ELR (cell line): ENCODE measurements around the gene PSMB11.

Source experiments
- DNase-seq: peaks from one replicate; pipeline ENCODE4 v3.0.0-alpha.2; 2015; ENCODE audit warnings: low read depth

The PSMB11 gene

DNA sequence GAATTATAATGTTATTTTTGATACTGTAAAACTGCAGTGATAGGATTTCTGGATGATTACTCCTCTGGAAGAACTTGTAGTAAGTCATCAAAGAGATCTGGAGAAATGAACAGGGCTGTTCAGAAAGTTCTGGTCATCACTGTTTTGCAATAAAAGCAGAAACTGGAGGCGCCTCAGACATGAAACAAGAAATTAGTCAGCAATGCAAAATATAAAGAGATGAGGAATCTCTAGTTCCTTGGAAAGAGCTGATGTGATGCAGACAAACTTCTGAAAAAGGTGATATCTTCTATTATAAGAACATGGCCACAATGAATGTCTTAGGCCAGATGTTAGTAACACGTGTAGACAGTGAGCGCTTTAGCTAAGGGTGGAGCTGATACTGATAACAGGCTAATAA lies 43.4 kb downstream of the PSMB11 start:
- no peak for DNase-seq

DNA sequence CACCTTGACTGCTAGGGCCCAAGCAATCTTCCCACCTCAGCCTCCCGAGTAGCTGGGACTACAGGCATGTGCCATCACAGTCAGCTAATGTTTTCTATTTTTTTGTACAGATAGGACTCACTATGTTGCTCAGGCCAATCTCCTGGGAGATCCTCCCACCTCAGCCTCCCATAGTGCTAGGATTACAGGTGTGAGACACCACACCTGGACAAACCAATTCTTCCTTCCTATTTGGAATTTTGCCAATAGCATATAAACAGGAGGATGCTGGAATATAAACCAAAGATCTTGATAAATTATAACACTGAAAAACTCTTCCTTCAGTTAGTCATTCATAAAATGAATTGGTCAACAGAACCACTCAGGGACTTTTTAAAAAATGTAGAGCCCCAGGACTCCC lies 44.6 kb downstream of the PSMB11 start:
- no peak for DNase-seq

DNA sequence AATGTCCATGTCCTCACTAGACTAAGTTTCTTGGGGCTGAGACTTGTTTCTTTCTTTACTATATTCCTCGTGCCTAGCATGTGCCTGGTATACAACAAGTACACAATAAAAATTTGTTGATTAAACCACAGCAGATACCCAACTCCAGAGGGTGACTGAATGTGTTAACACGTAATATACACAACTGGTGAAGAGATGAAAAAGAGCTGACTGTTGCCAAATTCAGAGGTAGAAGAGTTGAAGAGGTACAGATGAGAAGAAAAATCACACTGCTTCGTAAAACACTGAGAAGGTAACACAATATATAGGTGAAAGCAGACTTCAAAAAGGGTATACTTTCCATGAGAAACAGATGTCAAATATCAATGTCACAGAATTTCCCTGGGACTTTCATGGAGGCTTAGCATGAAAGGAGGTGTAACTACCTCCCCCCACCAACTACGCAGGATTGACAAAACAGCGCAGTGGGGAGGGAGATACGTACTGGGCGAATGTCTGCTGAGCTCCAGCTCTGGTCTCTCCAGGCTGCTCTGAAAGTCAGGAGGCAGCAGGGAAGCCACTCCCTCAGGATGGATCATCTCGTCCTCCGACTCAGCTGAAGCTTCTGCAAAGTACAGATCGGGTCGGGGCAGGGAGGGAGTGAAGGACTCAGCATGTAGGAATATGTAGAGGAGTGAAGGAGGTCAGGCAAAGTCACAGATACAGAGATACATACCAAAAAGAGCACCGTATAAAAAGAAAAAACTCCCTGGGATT lies 47.7 kb downstream of the PSMB11 start:
- no peak for DNase-seq

DNA sequence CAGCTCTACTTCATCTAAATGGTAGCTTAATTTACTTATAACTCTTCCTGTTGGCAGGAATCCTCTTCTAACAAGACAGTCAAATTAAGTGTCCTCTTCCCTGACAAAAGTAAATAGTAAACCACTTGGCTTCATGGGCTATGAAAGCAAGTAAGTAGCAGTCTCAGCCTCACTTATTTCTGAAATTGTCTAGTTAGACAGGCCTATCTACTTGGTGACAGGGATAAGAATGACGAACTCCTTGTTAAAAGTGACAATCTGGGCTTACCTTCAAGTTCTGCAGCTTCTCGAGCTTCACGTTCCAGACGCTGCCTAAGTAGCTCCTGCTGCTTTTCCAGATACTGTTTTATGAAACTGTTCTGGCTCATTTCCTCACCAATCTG lies 48.2 kb downstream of the PSMB11 start:
- DNase-seq: no peak

DNA sequence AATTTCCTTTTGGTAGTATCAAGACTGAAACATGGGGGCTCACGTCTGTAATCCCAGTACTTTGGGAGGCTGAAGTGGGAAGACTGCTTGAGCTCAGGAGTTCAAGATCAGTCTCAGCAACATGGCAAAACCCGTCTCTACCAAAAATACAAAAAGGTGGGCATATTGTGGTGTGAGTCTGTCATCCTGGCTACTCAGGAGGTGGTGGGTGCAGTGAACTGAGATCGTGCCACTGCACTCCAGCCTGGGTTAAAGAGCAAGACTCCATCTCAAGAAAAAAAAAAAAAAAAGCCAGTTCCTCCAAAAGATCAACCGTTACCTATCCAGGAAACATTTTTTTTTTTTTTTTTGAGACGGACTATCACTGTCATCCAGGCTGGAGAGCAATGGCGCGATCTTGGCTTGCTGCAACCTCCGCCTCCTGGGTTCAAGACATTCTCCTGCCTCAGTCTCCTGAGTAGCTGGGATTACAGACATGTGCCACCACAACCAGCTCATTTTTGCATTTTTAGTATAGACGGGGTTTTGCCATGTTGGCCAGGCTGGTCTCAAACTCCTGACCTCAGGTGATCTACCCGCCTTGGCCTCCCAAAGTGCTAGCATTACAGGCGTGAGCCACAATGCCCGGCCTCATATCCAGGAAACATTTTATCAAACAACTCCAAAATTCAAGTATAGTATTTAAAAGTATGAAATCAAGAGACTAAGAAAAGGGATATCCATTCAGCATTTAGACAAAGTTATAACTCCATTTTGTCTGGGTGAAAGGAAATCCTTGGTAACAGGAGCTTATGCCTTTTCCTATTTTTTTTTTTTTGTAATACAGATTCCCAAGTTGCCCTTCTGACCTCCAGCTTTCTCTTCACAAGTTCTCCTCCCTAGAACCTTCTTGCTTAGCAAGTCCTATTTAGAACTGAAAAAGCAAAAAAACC lies 49.5 kb downstream of the PSMB11 start:
- DNase-seq: no peak

DNA sequence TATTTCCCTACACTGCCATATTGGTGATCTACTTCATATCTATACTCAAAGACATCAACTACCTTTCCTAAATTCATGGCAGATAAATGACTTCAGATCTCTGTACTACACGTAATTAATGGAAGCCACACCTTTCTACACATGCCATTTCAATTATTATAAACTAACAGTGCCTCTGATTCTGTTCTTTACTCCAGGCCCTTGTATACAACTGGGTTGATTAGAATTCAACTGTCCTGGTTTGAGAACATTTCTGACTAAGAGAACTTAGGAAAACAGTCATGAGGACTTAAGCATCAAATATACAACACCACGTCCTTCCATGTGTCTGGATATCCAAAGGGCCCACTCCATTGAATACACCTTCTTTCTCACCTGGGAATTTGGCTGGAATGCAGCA lies 51.1 kb downstream of the PSMB11 start:
- DNase-seq: no peak

DNA sequence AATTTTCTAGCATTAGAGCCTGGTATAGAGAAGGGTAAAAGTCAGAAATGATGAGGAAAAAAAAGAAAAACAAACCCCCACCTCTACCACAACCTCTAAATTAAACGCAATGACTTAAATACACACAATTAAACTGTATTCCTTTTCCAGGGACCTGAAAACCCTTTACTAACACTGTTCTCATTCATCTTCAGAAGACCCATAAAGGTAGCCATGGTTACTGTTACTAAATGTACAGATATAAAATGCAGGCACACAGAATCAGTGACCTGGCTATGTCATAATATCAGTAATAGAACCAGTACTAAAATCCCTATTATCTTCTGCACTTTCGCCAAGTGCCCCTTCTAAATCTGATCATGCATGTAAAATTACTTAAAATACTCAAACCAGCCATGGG lies 51.5 kb downstream of the PSMB11 start:
- no peak for DNase-seq
